Bronchial epithelial cell (primary cell): ENCODE measurements around the gene CDC25A. TPM values are rescaled to one million over a fixed set of nuclear protein-coding genes. Genes with fewer than 3 reads are reported as not detected.
A peak's percentile ranks its signal among the peaks of the same experiment; 100 is the strongest.

Source experiments
- DNase-seq: peaks from one replicate; pipeline ENCODE4 v3.0.0-alpha.2; 2010; ENCODE audit warnings: low read depth
- FAIRE-seq: peaks from 2 replicates; lab custom pipeline; 2011; peaks lifted over from hg19 to GRCh38; lab: Jason Lieb, UNC
- H3K27me3 ChIP-seq: 2 replicates; pipeline ENCODE4 v1.5.1; 2011; ENCODE audit warnings: low read length; ENCODE audit not compliant: control insufficient read depth, insufficient read depth
- H3K36me3 ChIP-seq: 2 replicates; pipeline ENCODE4 v1.5.1; 2011; ENCODE audit warnings: low read length; ENCODE audit not compliant: control insufficient read depth, insufficient read depth
- H3K4me3 ChIP-seq: 2 replicates; pipeline ENCODE4 v1.5.1; 2011; ENCODE audit warnings: mild to moderate bottlenecking, low read depth, low read length, control low read depth
- total RNA-seq: library from RNA; depleted of rRNA; stranded (reverse); fragments of >200 nt; gene quantifications from 2 replicates; pipeline ENCODE4 v1.2.1, GENCODE V29; 2014
- TF ChIP-seq, protein P1 (sequence below): IDR thresholded peaks from 2 replicates; pipeline ENCODE4 v1.5.1; 2011; ENCODE audit warnings: mild to moderate bottlenecking, moderate library complexity, low read length, control low read depth, inconsistent platforms; ENCODE audit not compliant: insufficient read depth, severe bottlenecking

Gene CDC25A
- total RNA-seq, 1 donor from 2014 or later = 2.4 TPM

GRCh38 chr3:48194446-48195071, 6.3 kb upstream of the CDC25A start:
- Histone ChIP-seq H3K4me3 (no peak overlapping the region), H3K36me3 (no peaks in the 10 kb centered on the region), H3K27me3 (no peaks in the 10 kb centered on the region)
- DNase-seq (peak; percentile 68), FAIRE-seq (no peak)
- TF ChIP-seq, protein P1, sequence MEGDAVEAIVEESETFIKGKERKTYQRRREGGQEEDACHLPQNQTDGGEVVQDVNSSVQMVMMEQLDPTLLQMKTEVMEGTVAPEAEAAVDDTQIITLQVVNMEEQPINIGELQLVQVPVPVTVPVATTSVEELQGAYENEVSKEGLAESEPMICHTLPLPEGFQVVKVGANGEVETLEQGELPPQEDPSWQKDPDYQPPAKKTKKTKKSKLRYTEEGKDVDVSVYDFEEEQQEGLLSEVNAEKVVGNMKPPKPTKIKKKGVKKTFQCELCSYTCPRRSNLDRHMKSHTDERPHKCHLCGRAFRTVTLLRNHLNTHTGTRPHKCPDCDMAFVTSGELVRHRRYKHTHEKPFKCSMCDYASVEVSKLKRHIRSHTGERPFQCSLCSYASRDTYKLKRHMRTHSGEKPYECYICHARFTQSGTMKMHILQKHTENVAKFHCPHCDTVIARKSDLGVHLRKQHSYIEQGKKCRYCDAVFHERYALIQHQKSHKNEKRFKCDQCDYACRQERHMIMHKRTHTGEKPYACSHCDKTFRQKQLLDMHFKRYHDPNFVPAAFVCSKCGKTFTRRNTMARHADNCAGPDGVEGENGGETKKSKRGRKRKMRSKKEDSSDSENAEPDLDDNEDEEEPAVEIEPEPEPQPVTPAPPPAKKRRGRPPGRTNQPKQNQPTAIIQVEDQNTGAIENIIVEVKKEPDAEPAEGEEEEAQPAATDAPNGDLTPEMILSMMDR = peak; percentile 76

GRCh38 chr3:48190911-48191310, 2.7 kb upstream of the CDC25A start:
- Histone ChIP-seq H3K4me3 (no peak overlapping the region), H3K36me3 (no peaks in the 10 kb centered on the region), H3K27me3 (no peaks in the 10 kb centered on the region)
- FAIRE-seq = no peak
- no peak for DNase-seq
- TF ChIP-seq, protein P1 = no peak

DNA sequence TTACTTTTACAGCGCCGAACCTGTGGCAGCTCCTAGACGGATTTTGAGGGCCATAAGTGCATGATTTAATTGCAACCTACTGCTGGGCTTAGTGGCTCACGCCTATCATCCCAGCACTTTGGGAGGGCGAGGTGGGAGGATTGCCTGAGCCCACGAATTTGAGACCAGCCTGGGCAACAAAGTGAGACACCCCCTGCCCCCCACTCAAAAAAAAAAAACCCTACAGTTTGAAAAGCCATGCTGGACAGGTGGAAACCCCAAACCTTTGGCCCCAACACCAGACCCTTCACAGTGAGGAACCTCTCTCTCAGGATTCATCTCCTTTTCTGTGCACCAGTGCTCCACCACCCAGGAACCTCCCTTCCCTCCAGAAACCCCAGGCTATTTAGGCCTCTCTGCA, 1.1 kb upstream of the CDC25A start:
- H3K4me3 ChIP-seq = no peak overlapping the region
- TF ChIP-seq, protein P1 = no peak
- no peaks in the 10 kb centered on the region for H3K27me3 ChIP-seq
- FAIRE-seq (no peak), DNase-seq (no peak)
- no peaks in the 10 kb centered on the region for H3K36me3 ChIP-seq

DNA sequence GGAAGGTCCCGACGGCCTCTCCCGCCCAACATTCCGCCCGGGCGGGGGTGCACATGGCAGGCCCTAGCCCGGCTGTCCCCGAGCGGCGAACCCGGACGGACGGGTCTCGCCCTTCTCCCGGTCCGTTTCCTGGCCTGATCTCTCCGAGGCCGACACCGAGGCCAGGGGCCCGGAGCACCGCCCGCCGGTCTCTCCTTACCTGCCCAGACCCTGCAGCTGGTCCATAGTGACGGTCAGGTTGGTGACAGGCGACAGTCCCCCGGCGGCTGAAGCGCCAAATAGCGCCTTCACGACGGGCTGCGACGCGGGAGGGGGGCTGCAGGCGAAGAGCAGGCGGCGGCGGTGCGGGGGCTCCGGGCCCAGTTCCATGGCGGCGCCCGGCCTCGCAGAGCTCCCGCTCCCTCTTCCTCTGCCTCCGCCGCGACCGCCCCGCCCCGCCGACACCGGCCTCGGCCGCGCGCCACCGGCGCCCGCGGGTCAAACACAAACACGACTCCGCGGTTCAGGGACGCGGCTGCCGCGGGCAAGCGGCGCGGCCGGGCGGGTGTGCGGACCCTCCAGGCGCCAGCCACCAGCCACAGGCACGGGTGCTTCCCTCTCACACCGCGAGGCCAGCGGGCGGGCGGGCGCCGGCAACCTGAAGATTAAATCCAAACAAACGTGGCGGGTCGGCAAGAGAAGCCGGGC, 495 bp downstream of the CDC25A start:
- Histone ChIP-seq H3K36me3 (peaks cover 1% of the 10 kb centered on the region), H3K27me3 (no peaks in the 10 kb centered on the region), H3K4me3 (peak overlapping the region; percentile 88)
- FAIRE-seq (no peak), DNase-seq (no peak)
- TF ChIP-seq, protein P1 = no peak

DNA sequence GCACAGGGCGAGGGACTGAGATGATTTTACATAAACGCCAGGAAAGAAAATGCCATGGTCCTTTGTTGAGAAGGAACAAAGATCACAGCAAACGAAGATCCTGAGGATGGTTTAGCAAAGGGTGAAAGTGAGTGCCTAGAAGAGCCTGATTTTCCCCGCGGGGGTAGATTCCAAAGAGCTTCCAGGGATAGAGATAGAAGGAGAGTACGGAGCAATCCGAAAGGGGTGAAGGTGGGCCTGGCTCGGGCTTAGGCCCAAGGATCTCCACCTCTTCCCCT, 977 bp downstream of the CDC25A start:
- DNase-seq (peak; percentile 10), FAIRE-seq (no peak)
- no peaks in the 10 kb centered on the region for H3K27me3 ChIP-seq
- peaks cover 1% of the 10 kb centered on the region for H3K36me3 ChIP-seq
- TF ChIP-seq, protein P1 = no peak
- H3K4me3 ChIP-seq = peak overlapping the region; percentile 88
